C4-2B (cell line): ENCODE results near the gene AGAP6.
"Not testable (repeated sequence)": the region's sequence is repeated elsewhere in the genome, so short reads cannot be mapped to it uniquely, and the experiment has no call there.

Experiments
- ZFX ChIP-seq: fragments of 450-650 bp; IDR thresholded peaks from 2 replicates; pipeline ENCODE4 v1.6.1; 2017
- TF ChIP-seq, protein P1 (sequence below): fragments of 450-650 bp; conservative IDR thresholded peaks from 2 replicates; pipeline ENCODE4 v1.5.1; 2017; ENCODE audit warnings: mild to moderate bottlenecking

DNA sequence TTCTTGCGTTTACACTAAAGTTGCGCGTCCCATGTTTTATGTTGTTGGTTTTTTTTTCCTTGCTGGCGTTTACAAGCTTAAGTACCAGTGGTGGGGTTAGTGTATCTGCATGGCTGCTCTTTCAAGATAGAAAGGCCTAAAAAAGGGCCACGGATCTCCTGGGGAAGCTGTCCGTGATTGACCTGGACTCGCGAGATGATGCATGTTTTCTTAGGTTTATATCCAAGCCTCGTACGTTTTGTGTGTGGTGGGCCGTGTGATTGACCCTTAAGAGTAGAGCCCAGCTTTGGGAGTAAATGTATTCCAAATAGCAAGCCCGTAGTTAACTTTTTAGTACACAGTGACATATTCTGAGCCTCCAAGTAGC, 45.9 kb upstream of the AGAP6 start:
- TF ChIP-seq, protein P1, sequence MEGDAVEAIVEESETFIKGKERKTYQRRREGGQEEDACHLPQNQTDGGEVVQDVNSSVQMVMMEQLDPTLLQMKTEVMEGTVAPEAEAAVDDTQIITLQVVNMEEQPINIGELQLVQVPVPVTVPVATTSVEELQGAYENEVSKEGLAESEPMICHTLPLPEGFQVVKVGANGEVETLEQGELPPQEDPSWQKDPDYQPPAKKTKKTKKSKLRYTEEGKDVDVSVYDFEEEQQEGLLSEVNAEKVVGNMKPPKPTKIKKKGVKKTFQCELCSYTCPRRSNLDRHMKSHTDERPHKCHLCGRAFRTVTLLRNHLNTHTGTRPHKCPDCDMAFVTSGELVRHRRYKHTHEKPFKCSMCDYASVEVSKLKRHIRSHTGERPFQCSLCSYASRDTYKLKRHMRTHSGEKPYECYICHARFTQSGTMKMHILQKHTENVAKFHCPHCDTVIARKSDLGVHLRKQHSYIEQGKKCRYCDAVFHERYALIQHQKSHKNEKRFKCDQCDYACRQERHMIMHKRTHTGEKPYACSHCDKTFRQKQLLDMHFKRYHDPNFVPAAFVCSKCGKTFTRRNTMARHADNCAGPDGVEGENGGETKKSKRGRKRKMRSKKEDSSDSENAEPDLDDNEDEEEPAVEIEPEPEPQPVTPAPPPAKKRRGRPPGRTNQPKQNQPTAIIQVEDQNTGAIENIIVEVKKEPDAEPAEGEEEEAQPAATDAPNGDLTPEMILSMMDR = not testable (repeated sequence)
- TF ChIP-seq ZFX = not testable (repeated sequence)
